RWPE1 (cell line): ENCODE results near the gene INTS11.
A peak's percentile ranks its signal among the peaks of the same experiment; 100 is the strongest.

ENCODE experiments used
- CTCF ChIA-PET: fragments of 350-600 bp; sonication (Branson Sonifier 250); formaldehyde crosslinking; extraction: SDS; loops from one replicate; lab custom pipeline; 2021; lab: Yijun Ruan, JAX
- POLR2A ChIA-PET: fragments of 400-600 bp; formaldehyde crosslinking; extraction: SDS; loops from one replicate; lab custom pipeline; 2020; ENCODE audit warnings: antibody characterized with exemption; ENCODE audit not compliant: low non-redundant PET; lab: Yijun Ruan, JAX
- DNase-seq: peaks from one replicate; pipeline ENCODE4 v3.0.0; 2012; ENCODE audit warnings: low spot score
- H3K27ac ChIP-seq: fragments of 450-650 bp; 2 replicates; pipeline ENCODE4 v1.5.1; 2017
- TF ChIP-seq, protein P1 (sequence below): fragments of 450-650 bp; conservative IDR thresholded peaks from 2 replicates; pipeline ENCODE4 v1.5.1; 2017; ENCODE audit warnings: low read depth, mild to moderate bottlenecking

INTS11 gene

GRCh38 chr1:1284221-1285101 is 40.0 kb downstream of the INTS11 start:
- ChIA-PET CTCF (no interaction called here), POLR2A (no interaction called here)
- H3K27ac ChIP-seq = 0 out of 2 replicates have a peak overlapping the region, but pooled peaks have one; percentile 3
- DNase-seq = no peak
- TF ChIP-seq, protein P1, sequence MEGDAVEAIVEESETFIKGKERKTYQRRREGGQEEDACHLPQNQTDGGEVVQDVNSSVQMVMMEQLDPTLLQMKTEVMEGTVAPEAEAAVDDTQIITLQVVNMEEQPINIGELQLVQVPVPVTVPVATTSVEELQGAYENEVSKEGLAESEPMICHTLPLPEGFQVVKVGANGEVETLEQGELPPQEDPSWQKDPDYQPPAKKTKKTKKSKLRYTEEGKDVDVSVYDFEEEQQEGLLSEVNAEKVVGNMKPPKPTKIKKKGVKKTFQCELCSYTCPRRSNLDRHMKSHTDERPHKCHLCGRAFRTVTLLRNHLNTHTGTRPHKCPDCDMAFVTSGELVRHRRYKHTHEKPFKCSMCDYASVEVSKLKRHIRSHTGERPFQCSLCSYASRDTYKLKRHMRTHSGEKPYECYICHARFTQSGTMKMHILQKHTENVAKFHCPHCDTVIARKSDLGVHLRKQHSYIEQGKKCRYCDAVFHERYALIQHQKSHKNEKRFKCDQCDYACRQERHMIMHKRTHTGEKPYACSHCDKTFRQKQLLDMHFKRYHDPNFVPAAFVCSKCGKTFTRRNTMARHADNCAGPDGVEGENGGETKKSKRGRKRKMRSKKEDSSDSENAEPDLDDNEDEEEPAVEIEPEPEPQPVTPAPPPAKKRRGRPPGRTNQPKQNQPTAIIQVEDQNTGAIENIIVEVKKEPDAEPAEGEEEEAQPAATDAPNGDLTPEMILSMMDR = no peak

- CTCF ChIA-PET = no interaction called here
- DNase-seq = peak; percentile 71
Measured at GRCh38 chr1:1283821-1284220, 40.6 kb downstream of the INTS11 start.

GRCh38 chr1:1282998-1283397 is 41.5 kb downstream of the INTS11 start:
- ChIA-PET POLR2A (no interaction called here), CTCF (interaction anchor here (2.2 kb wide), 1 partner anchor 9 kb away, joined by 8 read pairs; no protein-coding TSS in a partner anchor)
- no peak for DNase-seq
- H3K27ac ChIP-seq = peak overlapping the region; percentile 43
- TF ChIP-seq, protein P1 = no peak

More at GRCh38 chr1:1283821-1284220, 40.6 kb downstream of the INTS11 start:
- POLR2A ChIA-PET = no interaction called here
- H3K27ac ChIP-seq = peak overlapping the region; percentile 43
- TF ChIP-seq, protein P1 = no peak

DNA sequence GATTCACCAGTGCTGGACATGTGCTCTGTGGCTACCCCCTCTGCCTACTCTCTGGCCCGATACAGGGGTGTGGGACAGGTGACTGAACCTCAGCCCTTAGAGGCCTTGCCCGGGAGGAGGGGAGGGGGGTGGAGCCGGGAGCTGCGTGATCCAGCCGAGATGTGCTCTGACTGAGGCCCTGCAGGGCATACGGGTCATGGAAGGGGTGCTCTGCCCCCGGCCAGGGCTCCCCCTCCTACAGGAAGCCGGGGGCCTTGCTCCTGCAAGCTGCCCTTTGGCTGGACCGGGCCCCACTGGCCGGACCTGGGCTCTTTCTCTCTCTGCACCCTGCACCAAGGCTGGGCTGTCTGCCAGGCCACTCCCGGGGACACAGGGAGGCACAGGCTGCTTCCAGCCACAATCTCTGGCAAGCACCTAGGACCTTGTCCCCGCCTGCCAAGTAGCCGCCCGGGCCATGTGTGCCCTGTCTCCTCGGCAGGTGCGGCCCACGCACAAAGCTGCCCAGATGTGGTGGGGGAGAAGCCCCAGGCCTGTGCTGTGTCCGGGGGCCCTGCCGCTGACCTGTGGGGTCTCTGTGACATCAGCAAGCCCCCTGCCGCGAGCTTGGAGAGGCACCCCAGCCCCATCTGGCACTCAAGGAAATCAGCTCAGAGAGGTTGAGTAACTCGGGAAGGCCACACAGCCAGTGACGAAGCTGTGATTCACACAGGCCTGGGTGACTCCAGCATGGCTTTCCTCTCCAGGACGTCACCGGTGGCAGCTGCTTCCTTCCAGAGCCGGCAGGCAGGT is 42.7 kb downstream of the INTS11 start:
- H3K27ac ChIP-seq = peak overlapping the region; percentile 67
- no peak for DNase-seq
- ChIA-PET CTCF (interaction anchor here (0.6 to 2.2 kb wide), 4 partner anchors 8 to 159 kb away, joined by 3 to 8 read pairs (median 3); no protein-coding TSS in a partner anchor), POLR2A (interaction anchor here (0.9 kb wide), 1 partner anchor 44 kb away, joined by 4 read pairs; no protein-coding TSS in a partner anchor)
- TF ChIP-seq, protein P1 = no peak

GRCh38 chr1:1280782-1281481 is 43.5 kb downstream of the INTS11 start:
- H3K27ac ChIP-seq = peak overlapping the region; percentile 67
- TF ChIP-seq, protein P1 = no peak
- no peak for DNase-seq
- POLR2A ChIA-PET = interaction anchor here (0.6 kb wide), 1 partner anchor 147 kb away, joined by 4 read pairs; no protein-coding TSS in a partner anchor
- CTCF ChIA-PET = interaction anchor here (0.9 to 2.2 kb wide), 2 partner anchors 9 to 11 kb away, joined by 3 to 8 read pairs; no protein-coding TSS in a partner anchor
